HG02610 (cell line): ENCODE data around the gene PES1.
"Not testable (repeated sequence)": the region's sequence is repeated elsewhere in the genome, so short reads cannot be mapped to it uniquely, and the experiment has no call there.

Experiments used
- ATAC-seq: cut with Tn5 transposase; IDR thresholded peaks from one replicate; pipeline ENCODE4 v1.9.1; 2021; ENCODE audit warnings: mild to moderate bottlenecking, moderate library complexity; ENCODE audit not compliant: unreplicated experiment

The PES1 gene

GRCh38 chr22:30609260-30610185 is 17.8 kb upstream of the PES1 start:
- ATAC-seq = peak; percentile 56

- no peak for ATAC-seq
Measured at GRCh38 chr22:30607939-30608338, 16.2 kb upstream of the PES1 start.

GRCh38 chr22:30607300-30607930 is 15.7 kb upstream of the PES1 start:
- ATAC-seq = no peak

GRCh38 chr22:30606455-30607299 is 15.0 kb upstream of the PES1 start, which contains the start of gene TCN2:
Gene TCN2, plus strand, starts transcription at chr22:30607174. Its CDS starts 158 bp downstream, at chr22:30607332.
- ATAC-seq = no peak

GRCh38 chr22:30605449-30606110 is 13.9 kb upstream of the PES1 start:
- no peak for ATAC-seq

GRCh38 chr22:30604723-30605122 is 13.0 kb upstream of the PES1 start:
- ATAC-seq = no peak

GRCh38 chr22:30603801-30604200 is 12.1 kb upstream of the PES1 start:
- no peak for ATAC-seq

- ATAC-seq = no peak
Measured at GRCh38 chr22:30602049-30602448, 10.3 kb upstream of the PES1 start.

GRCh38 chr22:30601464-30601863 is 9.8 kb upstream of the PES1 start:
- no peak for ATAC-seq

GRCh38 chr22:30600921-30601320 is 9.2 kb upstream of the PES1 start:
- no peak for ATAC-seq

- ATAC-seq = no peak
Measured at GRCh38 chr22:30598986-30599385, 7.3 kb upstream of the PES1 start.

- no peak for ATAC-seq
Measured at GRCh38 chr22:30596886-30597285, 5.2 kb upstream of the PES1 start.

GRCh38 chr22:30596199-30596598 is 4.5 kb upstream of the PES1 start:
- no peak for ATAC-seq

- not testable (repeated sequence) for ATAC-seq
Measured at GRCh38 chr22:30592360-30592713, 627 bp upstream of the PES1 start.

- ATAC-seq = no peak
Measured at GRCh38 chr22:30591191-30591587, 521 bp downstream of the PES1 start.

- ATAC-seq = no peak
Measured at GRCh38 chr22:30586414-30586813, 5.3 kb downstream of the PES1 start.

GRCh38 chr22:30584441-30584840 is 7.3 kb downstream of the PES1 start:
- no peak for ATAC-seq

GRCh38 chr22:30582788-30583545 is 8.7 kb downstream of the PES1 start:
- no peak for ATAC-seq

- ATAC-seq = no peak
Measured at GRCh38 chr22:30582051-30582450, 9.7 kb downstream of the PES1 start.

- ATAC-seq = no peak
Measured at GRCh38 chr22:30580896-30581295, 10.8 kb downstream of the PES1 start.
